ENCODE data around the gene SEMA6B.

- TF ChIP-seq POLR2AphosphoS5 (IDR thresholded peaks at IDR 0.05): no peak
- TF ChIP-seq POLR2A (IDR thresholded peaks at IDR 0.05): no peak
- TF ChIP-seq CTCF (IDR thresholded peaks at IDR 0.05): no peak
Observed at GRCh38 chr19:4580961-4581665, 21.6 kb upstream of the SEMA6B start.
